ENCODE data around the gene SHF. TPM values are rescaled to one million over a fixed set of nuclear protein-coding genes. Genes with fewer than 3 reads are reported as not detected.

Gene SHF
- total RNA-seq, 1 donor from 2014 or later: 32.2 TPM

DNA sequence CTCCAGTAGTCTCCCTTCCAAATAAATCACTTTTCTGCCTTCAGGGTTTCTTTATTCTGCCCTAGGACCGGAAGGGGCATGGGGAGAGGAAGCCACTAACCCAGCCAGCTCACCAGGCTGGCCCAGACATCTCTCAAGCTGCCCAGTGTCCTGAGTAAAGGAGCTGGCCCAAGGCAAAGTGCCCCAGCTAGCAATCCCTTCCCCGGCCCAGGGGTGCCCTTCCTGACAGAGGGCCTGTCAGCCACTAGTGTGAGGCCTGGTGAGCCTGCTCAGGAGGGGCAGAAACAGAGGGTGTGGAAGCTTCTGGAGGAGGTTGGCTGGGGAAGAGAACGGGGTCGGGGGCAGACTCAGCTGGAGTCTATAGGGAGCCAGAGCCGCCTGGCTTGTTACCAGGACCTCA is 22.2 kb downstream of the SHF start:
- H3K36me3 Mint-ChIP-seq: peaks cover 6% of the 10 kb centered on the region
- Histone ChIP-seq H3K36me3 (no peaks in the 10 kb centered on the region), H3K4me1 (peaks cover 14% of the 10 kb centered on the region)

DNA sequence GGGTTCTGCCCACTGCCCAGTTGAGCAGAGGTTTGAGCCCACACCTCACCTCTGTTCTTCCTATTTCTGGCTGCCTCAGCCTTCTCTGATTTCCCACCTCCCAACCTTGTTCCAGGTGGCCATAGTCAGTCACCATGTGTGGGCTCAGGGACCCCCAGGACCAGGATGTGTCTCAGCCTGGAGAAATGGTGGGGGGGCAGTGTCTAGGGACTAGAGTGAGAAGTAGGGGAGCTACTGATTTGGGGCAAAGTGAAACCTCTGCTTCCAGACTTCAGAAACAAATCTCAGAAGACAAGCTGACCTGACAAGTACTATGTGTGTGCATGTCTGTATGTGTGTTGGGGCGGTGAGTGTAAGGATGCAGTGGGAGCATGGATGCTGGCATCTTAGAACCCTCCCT is 22.9 kb downstream of the SHF start:
- Histone ChIP-seq H3F3A (ENCODE audit: low read depth) (peaks cover 29% of the 10 kb centered on the region), H3K4me2 (no peak overlapping the region), H3K27ac (no peak overlapping the region), H3K9me3 (ENCODE audit: low read depth) (no peaks in the 10 kb centered on the region), H3K4me3 (no peak overlapping the region), H3K9ac (no peak overlapping the region), H2AFZ (replicated peaks) (no peak overlapping the region), H4K20me1 (ENCODE audit: low read depth) (peaks cover 24% of the 10 kb centered on the region), H3K4me1 (peaks cover 12% of the 10 kb centered on the region), H3K36me3 (no peaks in the 10 kb centered on the region), H3K27me3 (no peaks in the 10 kb centered on the region), H3K79me2 (ENCODE audit: low read depth) (no peaks in the 10 kb centered on the region)
- Mint-ChIP-seq H3K9me3 (no peaks in the 10 kb centered on the region), H3K4me3 (peak overlapping the region; percentile 52), H3K27me3 (ENCODE audit: insufficient read depth, low read depth) (peaks cover 10% of the 10 kb centered on the region), H3K36me3 (peaks cover 3% of the 10 kb centered on the region), H3K4me1 (peaks cover 14% of the 10 kb centered on the region), H3K27ac (no peak overlapping the region)
- no peak for DNase-seq (ENCODE audit: low spot score)
- no peak for TF ChIP-seq EZH2phosphoT487 (IDR thresholded peaks at IDR 0.05)
- TF ChIP-seq, protein P1, sequence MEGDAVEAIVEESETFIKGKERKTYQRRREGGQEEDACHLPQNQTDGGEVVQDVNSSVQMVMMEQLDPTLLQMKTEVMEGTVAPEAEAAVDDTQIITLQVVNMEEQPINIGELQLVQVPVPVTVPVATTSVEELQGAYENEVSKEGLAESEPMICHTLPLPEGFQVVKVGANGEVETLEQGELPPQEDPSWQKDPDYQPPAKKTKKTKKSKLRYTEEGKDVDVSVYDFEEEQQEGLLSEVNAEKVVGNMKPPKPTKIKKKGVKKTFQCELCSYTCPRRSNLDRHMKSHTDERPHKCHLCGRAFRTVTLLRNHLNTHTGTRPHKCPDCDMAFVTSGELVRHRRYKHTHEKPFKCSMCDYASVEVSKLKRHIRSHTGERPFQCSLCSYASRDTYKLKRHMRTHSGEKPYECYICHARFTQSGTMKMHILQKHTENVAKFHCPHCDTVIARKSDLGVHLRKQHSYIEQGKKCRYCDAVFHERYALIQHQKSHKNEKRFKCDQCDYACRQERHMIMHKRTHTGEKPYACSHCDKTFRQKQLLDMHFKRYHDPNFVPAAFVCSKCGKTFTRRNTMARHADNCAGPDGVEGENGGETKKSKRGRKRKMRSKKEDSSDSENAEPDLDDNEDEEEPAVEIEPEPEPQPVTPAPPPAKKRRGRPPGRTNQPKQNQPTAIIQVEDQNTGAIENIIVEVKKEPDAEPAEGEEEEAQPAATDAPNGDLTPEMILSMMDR (IDR thresholded peaks at IDR 0.05): no peak
- TF ChIP-seq EZH2 (IDR thresholded peaks at IDR 0.05): no peak

More for the DNA sequence above, 22.2 kb downstream of the SHF start:
- Mint-ChIP-seq H3K4me1 (peaks cover 14% of the 10 kb centered on the region), H3K27ac (no peak overlapping the region), H3K9me3 (no peaks in the 10 kb centered on the region), H3K4me3 (peak overlapping the region; percentile 24), H3K27me3 (ENCODE audit: insufficient read depth, low read depth) (peaks cover 10% of the 10 kb centered on the region)
- no peak overlapping the region for H2AFZ ChIP-seq (replicated peaks)
- no peak overlapping the region for H3K9ac ChIP-seq
- H3K27ac ChIP-seq: no peak overlapping the region
- H3K4me2 ChIP-seq: no peak overlapping the region
- no peak for TF ChIP-seq EZH2phosphoT487 (IDR thresholded peaks at IDR 0.05)
- TF ChIP-seq EZH2 (IDR thresholded peaks at IDR 0.05): no peak
- TF ChIP-seq, protein P1 (IDR thresholded peaks at IDR 0.05): no peak
- no peaks in the 10 kb centered on the region for H3K27me3 ChIP-seq
- H3F3A ChIP-seq (ENCODE audit: low read depth): peaks cover 29% of the 10 kb centered on the region
- no peak for DNase-seq (ENCODE audit: low spot score)
- peaks cover 27% of the 10 kb centered on the region for H4K20me1 ChIP-seq (ENCODE audit: low read depth)
- no peak overlapping the region for H3K4me3 ChIP-seq
- no peaks in the 10 kb centered on the region for H3K79me2 ChIP-seq (ENCODE audit: low read depth)
- no peaks in the 10 kb centered on the region for H3K9me3 ChIP-seq (ENCODE audit: low read depth)

GRCh38 chr15:45163508-45163856 is 24.3 kb downstream of the SHF start:
- H3K36me3 Mint-ChIP-seq: peaks cover 3% of the 10 kb centered on the region
- Histone ChIP-seq H3K9me3 (ENCODE audit: low read depth) (no peaks in the 10 kb centered on the region), H3K79me2 (ENCODE audit: low read depth) (no peaks in the 10 kb centered on the region), H3K4me2 (no peak overlapping the region), H4K20me1 (ENCODE audit: low read depth) (peaks cover 10% of the 10 kb centered on the region), H3K36me3 (no peaks in the 10 kb centered on the region), H3F3A (ENCODE audit: low read depth) (peaks cover 29% of the 10 kb centered on the region), H3K4me1 (peaks cover 7% of the 10 kb centered on the region), H3K9ac (no peak overlapping the region), H3K4me3 (no peak overlapping the region), H3K27me3 (no peaks in the 10 kb centered on the region), H3K27ac (no peak overlapping the region), H2AFZ (replicated peaks) (no peak overlapping the region)
- no peak overlapping the region for H3K27ac Mint-ChIP-seq
- H3K4me1 Mint-ChIP-seq: peaks cover 15% of the 10 kb centered on the region
- no peaks in the 10 kb centered on the region for H3K9me3 Mint-ChIP-seq
- H3K27me3 Mint-ChIP-seq (ENCODE audit: insufficient read depth, low read depth): peaks cover 12% of the 10 kb centered on the region
- DNase-seq (ENCODE audit: low spot score): no peak
- H3K4me3 Mint-ChIP-seq: no peak overlapping the region
- TF ChIP-seq, protein P1 (IDR thresholded peaks at IDR 0.05): no peak
- TF ChIP-seq EZH2 (IDR thresholded peaks at IDR 0.05) (no peak), EZH2phosphoT487 (IDR thresholded peaks at IDR 0.05) (no peak)
